Osteocyte (in vitro differentiated cells): Measurements from ENCODE around the gene ADAMTS9. TPM values are rescaled to one million over a fixed set of nuclear protein-coding genes. Genes with fewer than 3 reads are reported as not detected.

ENCODE experiments used
- DNase-seq: peaks from one replicate; pipeline ENCODE4 v3.0.0; 2021; ENCODE audit warnings: mixed read lengths; ENCODE audit not compliant: unreplicated experiment; ENCODE audit errors: extremely low spot score
- H3K27ac Mint-ChIP-seq: one replicate; pipeline ENCODE4 v1.8.0; 2021; ENCODE audit warnings: mild to moderate bottlenecking, mixed read lengths; ENCODE audit not compliant: unreplicated experiment
- H3K27me3 Mint-ChIP-seq: one replicate; pipeline ENCODE4 v1.8.0; 2021; ENCODE audit warnings: mixed read lengths; ENCODE audit not compliant: unreplicated experiment
- H3K36me3 Mint-ChIP-seq: one replicate; pipeline ENCODE4 v1.8.0; 2021; ENCODE audit warnings: mixed read lengths; ENCODE audit not compliant: unreplicated experiment
- H3K4me1 Mint-ChIP-seq: one replicate; pipeline ENCODE4 v1.8.0; 2021; ENCODE audit warnings: mixed read lengths; ENCODE audit not compliant: unreplicated experiment
- H3K4me3 Mint-ChIP-seq: one replicate; pipeline ENCODE4 v1.8.0; 2021; ENCODE audit warnings: mild to moderate bottlenecking, moderate library complexity, mixed read lengths; ENCODE audit not compliant: unreplicated experiment
- H3K9me3 Mint-ChIP-seq: one replicate; pipeline ENCODE4 v1.8.0; 2021; ENCODE audit warnings: mixed read lengths; ENCODE audit not compliant: unreplicated experiment
- total RNA-seq: library from RNA; stranded (reverse); gene quantifications from 2 replicates; pipeline ENCODE4 v1.2.1, GENCODE V29; 2021
- TF ChIP-seq, protein P1 (sequence below): fragments of 200-600 bp; sonication (generic); IDR thresholded peaks from 2 replicates; pipeline ENCODE4 v1.5.0; 2021; ENCODE audit warnings: antibody characterized with exemption, mild to moderate bottlenecking, moderate library complexity

Gene ADAMTS9
- total RNA-seq, 1 donor from 2014 or later, result 1.5 TPM

- Mint-ChIP-seq H3K9me3 (no peaks in the 10 kb centered on the region), H3K27me3 (peaks cover 30% of the 10 kb centered on the region), H3K36me3 (no peaks in the 10 kb centered on the region), H3K4me1 (no peaks in the 10 kb centered on the region), H3K27ac (no peak overlapping the region), H3K4me3 (no peak overlapping the region)
- no peak for DNase-seq
- TF ChIP-seq, protein P1, sequence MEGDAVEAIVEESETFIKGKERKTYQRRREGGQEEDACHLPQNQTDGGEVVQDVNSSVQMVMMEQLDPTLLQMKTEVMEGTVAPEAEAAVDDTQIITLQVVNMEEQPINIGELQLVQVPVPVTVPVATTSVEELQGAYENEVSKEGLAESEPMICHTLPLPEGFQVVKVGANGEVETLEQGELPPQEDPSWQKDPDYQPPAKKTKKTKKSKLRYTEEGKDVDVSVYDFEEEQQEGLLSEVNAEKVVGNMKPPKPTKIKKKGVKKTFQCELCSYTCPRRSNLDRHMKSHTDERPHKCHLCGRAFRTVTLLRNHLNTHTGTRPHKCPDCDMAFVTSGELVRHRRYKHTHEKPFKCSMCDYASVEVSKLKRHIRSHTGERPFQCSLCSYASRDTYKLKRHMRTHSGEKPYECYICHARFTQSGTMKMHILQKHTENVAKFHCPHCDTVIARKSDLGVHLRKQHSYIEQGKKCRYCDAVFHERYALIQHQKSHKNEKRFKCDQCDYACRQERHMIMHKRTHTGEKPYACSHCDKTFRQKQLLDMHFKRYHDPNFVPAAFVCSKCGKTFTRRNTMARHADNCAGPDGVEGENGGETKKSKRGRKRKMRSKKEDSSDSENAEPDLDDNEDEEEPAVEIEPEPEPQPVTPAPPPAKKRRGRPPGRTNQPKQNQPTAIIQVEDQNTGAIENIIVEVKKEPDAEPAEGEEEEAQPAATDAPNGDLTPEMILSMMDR, result no peak
Measured at GRCh38 chr3:64539451-64540196, 148.2 kb downstream of the ADAMTS9 start.

GRCh38 chr3:64536166-64536565 lies 151.6 kb downstream of the ADAMTS9 start:
- Mint-ChIP-seq H3K4me3 (no peak overlapping the region), H3K9me3 (no peaks in the 10 kb centered on the region), H3K4me1 (peaks cover 7% of the 10 kb centered on the region), H3K27me3 (peaks cover 47% of the 10 kb centered on the region), H3K36me3 (no peaks in the 10 kb centered on the region), H3K27ac (no peak overlapping the region)
- DNase-seq, result no peak
- TF ChIP-seq, protein P1, result no peak

DNA sequence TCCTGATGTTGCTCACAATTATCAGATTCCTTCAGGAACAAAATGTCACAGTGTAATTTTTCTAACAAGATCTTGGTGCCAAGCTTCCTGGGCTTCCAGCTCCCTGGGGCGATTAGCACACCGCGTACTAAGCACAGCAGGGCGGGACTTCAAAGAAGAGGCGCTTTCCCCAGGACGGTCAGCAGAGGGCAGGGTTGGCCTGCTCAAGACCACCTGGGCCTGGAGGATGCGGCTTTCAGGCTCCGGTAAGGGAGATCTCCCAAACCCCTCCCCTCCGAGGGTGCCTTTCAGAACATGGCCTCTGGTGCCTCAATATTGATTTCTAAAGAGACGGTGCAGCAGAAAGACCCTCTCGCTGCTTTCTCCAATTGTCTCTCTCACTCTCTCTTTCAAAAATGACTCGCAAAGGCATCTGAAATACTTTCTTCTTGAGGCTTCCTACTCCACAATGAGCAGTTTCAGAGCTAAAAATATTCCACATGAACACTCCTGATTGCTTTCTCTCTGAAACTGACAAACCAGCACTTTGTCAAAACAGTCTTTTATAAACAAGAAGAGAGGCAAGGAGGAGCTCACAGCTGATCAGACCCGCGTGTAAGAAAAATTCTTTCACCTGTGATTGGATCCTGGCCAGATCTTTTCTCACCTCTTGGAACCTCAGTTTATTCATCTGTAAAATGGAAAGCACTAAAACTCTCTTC lies 154.0 kb downstream of the ADAMTS9 start:
- no peaks in the 10 kb centered on the region for H3K36me3 Mint-ChIP-seq
- TF ChIP-seq, protein P1, result peak; percentile 95
- H3K4me3 Mint-ChIP-seq, result peak overlapping the region; percentile 35
- H3K4me1 Mint-ChIP-seq, result peaks cover 7% of the 10 kb centered on the region
- H3K27me3 Mint-ChIP-seq, result peaks cover 53% of the 10 kb centered on the region
- DNase-seq, result peak; percentile 91
- no peaks in the 10 kb centered on the region for H3K9me3 Mint-ChIP-seq
- no peak overlapping the region for H3K27ac Mint-ChIP-seq

GRCh38 chr3:64530434-64531049 lies 157.3 kb downstream of the ADAMTS9 start:
- TF ChIP-seq, protein P1, result peak; percentile 76
- no peak for DNase-seq
- H3K9me3 Mint-ChIP-seq, result no peaks in the 10 kb centered on the region
- H3K27ac Mint-ChIP-seq, result no peak overlapping the region
- H3K4me1 Mint-ChIP-seq, result peaks cover 7% of the 10 kb centered on the region
- H3K4me3 Mint-ChIP-seq, result no peak overlapping the region
- H3K27me3 Mint-ChIP-seq, result peaks cover 34% of the 10 kb centered on the region
- no peaks in the 10 kb centered on the region for H3K36me3 Mint-ChIP-seq

GRCh38 chr3:64523324-64523723 lies 164.5 kb downstream of the ADAMTS9 start:
- Mint-ChIP-seq H3K36me3 (no peaks in the 10 kb centered on the region), H3K9me3 (peaks cover 4% of the 10 kb centered on the region), H3K4me3 (no peak overlapping the region)

More at GRCh38 chr3:64523324-64523723, 164.5 kb downstream of the ADAMTS9 start:
- TF ChIP-seq, protein P1, result no peak
- H3K27ac Mint-ChIP-seq, result no peak overlapping the region
- H3K4me1 Mint-ChIP-seq, result peaks cover 2% of the 10 kb centered on the region
- no peaks in the 10 kb centered on the region for H3K27me3 Mint-ChIP-seq
- DNase-seq, result no peak
